Midbrain (tissue), 1 donor: ENCODE data around the gene UBE2E2.
"Not testable (repeated sequence)": the region's sequence is repeated elsewhere in the genome, so short reads cannot be mapped to it uniquely, and the experiment has no call there.

Experiments used
- DNase-seq: peaks from one replicate; lab custom pipeline; 2025; lab: John Stamatoyannopoulos, UW

Gene UBE2E2

GRCh38 chr3:23329471-23330105, 126.5 kb downstream of the UBE2E2 start:
- no peak for DNase-seq

GRCh38 chr3:23330568-23330967, 127.4 kb downstream of the UBE2E2 start:
- no peak for DNase-seq

GRCh38 chr3:23331141-23331935, 128.2 kb downstream of the UBE2E2 start:
- no peak for DNase-seq

GRCh38 chr3:23333633-23334032, 130.5 kb downstream of the UBE2E2 start:
- DNase-seq = no peak

- DNase-seq = not testable (repeated sequence)
Observed at GRCh38 chr3:23336853-23337252, 133.7 kb downstream of the UBE2E2 start.

- no peak for DNase-seq
Observed at GRCh38 chr3:23341147-23341838, 138.2 kb downstream of the UBE2E2 start.

GRCh38 chr3:23342343-23342742, 139.2 kb downstream of the UBE2E2 start:
- DNase-seq = no peak

- no peak for DNase-seq
Observed at GRCh38 chr3:23343509-23343908, 140.4 kb downstream of the UBE2E2 start.

- DNase-seq = no peak
Observed at GRCh38 chr3:23344886-23345285, 141.8 kb downstream of the UBE2E2 start.

- not testable (repeated sequence) for DNase-seq
Observed at GRCh38 chr3:23349444-23349843, 146.3 kb downstream of the UBE2E2 start.

- no peak for DNase-seq
Observed at GRCh38 chr3:23356169-23356568, 153.0 kb downstream of the UBE2E2 start.

GRCh38 chr3:23356923-23357322, 153.8 kb downstream of the UBE2E2 start:
- DNase-seq = no peak

GRCh38 chr3:23359116-23359515, 156.0 kb downstream of the UBE2E2 start:
- no peak for DNase-seq

- no peak for DNase-seq
Observed at GRCh38 chr3:23365066-23365465, 161.9 kb downstream of the UBE2E2 start.

- no peak for DNase-seq
Observed at GRCh38 chr3:23368731-23369130, 165.6 kb downstream of the UBE2E2 start.

- no peak for DNase-seq
Observed at GRCh38 chr3:23372285-23372684, 169.2 kb downstream of the UBE2E2 start.

- no peak for DNase-seq
Observed at GRCh38 chr3:23376516-23377248, 173.6 kb downstream of the UBE2E2 start.

GRCh38 chr3:23377928-23378672, 175.0 kb downstream of the UBE2E2 start:
- DNase-seq = no peak

- no peak for DNase-seq
Observed at GRCh38 chr3:23383875-23384274, 180.7 kb downstream of the UBE2E2 start.

- DNase-seq = no peak
Observed at GRCh38 chr3:23385327-23385726, 182.2 kb downstream of the UBE2E2 start.

- no peak for DNase-seq
Observed at GRCh38 chr3:23387286-23387918, 184.3 kb downstream of the UBE2E2 start.
